ENCODE measurements around the gene MTHFS.
A peak's percentile ranks its signal among the peaks of the same experiment; 100 is the strongest.

GRCh38 chr15:79900087-79900486 lies 3.3 kb upstream of the MTHFS start:
- TF ChIP-seq, protein P1, sequence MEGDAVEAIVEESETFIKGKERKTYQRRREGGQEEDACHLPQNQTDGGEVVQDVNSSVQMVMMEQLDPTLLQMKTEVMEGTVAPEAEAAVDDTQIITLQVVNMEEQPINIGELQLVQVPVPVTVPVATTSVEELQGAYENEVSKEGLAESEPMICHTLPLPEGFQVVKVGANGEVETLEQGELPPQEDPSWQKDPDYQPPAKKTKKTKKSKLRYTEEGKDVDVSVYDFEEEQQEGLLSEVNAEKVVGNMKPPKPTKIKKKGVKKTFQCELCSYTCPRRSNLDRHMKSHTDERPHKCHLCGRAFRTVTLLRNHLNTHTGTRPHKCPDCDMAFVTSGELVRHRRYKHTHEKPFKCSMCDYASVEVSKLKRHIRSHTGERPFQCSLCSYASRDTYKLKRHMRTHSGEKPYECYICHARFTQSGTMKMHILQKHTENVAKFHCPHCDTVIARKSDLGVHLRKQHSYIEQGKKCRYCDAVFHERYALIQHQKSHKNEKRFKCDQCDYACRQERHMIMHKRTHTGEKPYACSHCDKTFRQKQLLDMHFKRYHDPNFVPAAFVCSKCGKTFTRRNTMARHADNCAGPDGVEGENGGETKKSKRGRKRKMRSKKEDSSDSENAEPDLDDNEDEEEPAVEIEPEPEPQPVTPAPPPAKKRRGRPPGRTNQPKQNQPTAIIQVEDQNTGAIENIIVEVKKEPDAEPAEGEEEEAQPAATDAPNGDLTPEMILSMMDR (IDR thresholded peaks at IDR 0.05 in 8 of 11, conservative IDR thresholded peaks at IDR 0.05 in 3 of 11): no peak
- peak in 1 of 3 donors; percentile 40 for TF ChIP-seq POLR2AphosphoS5 (IDR thresholded peaks at IDR 0.05)
- no peak for TF ChIP-seq POLR2A (IDR thresholded peaks at IDR 0.05)

Data from spleen (tissue), 7 donors.